Calu3 (cell line): ENCODE data around the gene SSRP1. TPM values are rescaled to one million over a fixed set of nuclear protein-coding genes. Genes with fewer than 3 reads are reported as not detected.

Experiments
- BruUV-seq: library from RNA; stranded (reverse); fragments of 400-500 nt; replicated peaks from 2 replicates; lab custom pipeline; 2021; lab: Mats Ljungman, UMichigan
- CTCF ChIA-PET: fragments of 300-600 bp; sonication (Branson Sonifier 250); formaldehyde crosslinking; loops from one replicate; lab custom pipeline; 2022; ENCODE audit warnings: antibody characterized with exemption; lab: Charles Lee
- DNase-seq: peaks from one replicate; pipeline ENCODE4 v3.0.0; 2022
- H3K27ac Mint-ChIP-seq: one replicate; pipeline ENCODE4 v1.8.0; 2022; ENCODE audit warnings: mixed read lengths; ENCODE audit not compliant: unreplicated experiment
- H3K27me3 Mint-ChIP-seq: one replicate; pipeline ENCODE4 v1.8.0; 2022; ENCODE audit warnings: mixed read lengths; ENCODE audit not compliant: unreplicated experiment
- H3K36me3 Mint-ChIP-seq: one replicate; pipeline ENCODE4 v1.8.0; 2022; ENCODE audit warnings: mild to moderate bottlenecking, moderate library complexity, mixed read lengths; ENCODE audit not compliant: insufficient read depth, unreplicated experiment
- H3K4me1 Mint-ChIP-seq: one replicate; pipeline ENCODE4 v1.8.0; 2022; ENCODE audit warnings: mild to moderate bottlenecking, low read depth, mixed read lengths; ENCODE audit not compliant: unreplicated experiment
- H3K4me3 Mint-ChIP-seq: one replicate; pipeline ENCODE4 v1.8.0; 2022; ENCODE audit warnings: mild to moderate bottlenecking, low read depth, moderate library complexity, mixed read lengths; ENCODE audit not compliant: unreplicated experiment
- H3K9me3 Mint-ChIP-seq: one replicate; pipeline ENCODE4 v1.8.0; 2022; ENCODE audit warnings: low read depth, mixed read lengths; ENCODE audit not compliant: unreplicated experiment
- CTCF ChIP-seq: fragments of 200-600 bp; IDR thresholded peaks from one replicate; pipeline ENCODE4 v1.8.0; 2022; ENCODE audit warnings: antibody characterized with exemption; ENCODE audit not compliant: unreplicated experiment
- intact Hi-C: fragments of 100-400 bp; cut with micrococcal nuclease; formaldehyde crosslinking; loops from one replicate; pipeline ENCODE4 v1.10.0; 2022; ENCODE audit not compliant: unreplicated experiment
- total RNA-seq: library from RNA; stranded (reverse); gene quantifications from 2 replicates; pipeline ENCODE4 v1.2.3, GENCODE V29; 2022

SSRP1 gene
- total RNA-seq, 1 experiment from 2014 or later = 145 TPM

GRCh38 chr11:57374966-57375365, 39.3 kb upstream of the SSRP1 start:
- CTCF ChIA-PET = no interaction called here
- H3K9me3 Mint-ChIP-seq = no peaks in the 10 kb centered on the region

DNA sequence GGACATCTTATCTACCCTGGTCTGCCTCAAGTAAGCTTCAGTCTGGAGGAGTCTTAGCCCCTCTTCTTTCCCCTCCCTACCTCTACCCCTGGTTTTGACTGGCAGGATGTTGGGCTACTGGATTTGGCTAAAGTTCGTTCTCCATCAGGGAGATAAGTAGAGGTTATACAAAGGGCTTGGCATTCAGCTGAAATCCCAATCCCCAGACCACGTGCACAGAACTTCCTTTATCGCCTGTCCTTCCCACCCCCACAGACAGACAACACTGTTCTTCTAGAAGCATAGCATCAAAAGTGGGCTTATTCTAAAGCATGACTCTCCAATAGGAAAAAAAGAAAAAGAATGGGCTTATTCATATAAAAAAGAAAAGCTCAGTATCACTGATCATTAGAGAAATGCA, 37.5 kb upstream of the SSRP1 start:
- H3K27me3 Mint-ChIP-seq = peaks cover 61% of the 10 kb centered on the region
- H3K27ac Mint-ChIP-seq = no peak overlapping the region
- H3K4me1 Mint-ChIP-seq = no peaks in the 10 kb centered on the region
- no peaks in the 10 kb centered on the region for H3K9me3 Mint-ChIP-seq
- CTCF ChIA-PET = no interaction called here
- no peaks in the 10 kb centered on the region for H3K36me3 Mint-ChIP-seq
- intact Hi-C loops = no loop called here
- BruUV-seq = no TSS peak
- H3K4me3 Mint-ChIP-seq = no peak overlapping the region
- no peak for DNase-seq
- TF ChIP-seq CTCF = no peak

More at GRCh38 chr11:57374966-57375365, 39.3 kb upstream of the SSRP1 start:
- no peaks in the 10 kb centered on the region for H3K36me3 Mint-ChIP-seq
- H3K4me1 Mint-ChIP-seq = no peaks in the 10 kb centered on the region
- no TSS peak for BruUV-seq
- H3K27ac Mint-ChIP-seq = no peak overlapping the region
- H3K4me3 Mint-ChIP-seq = no peak overlapping the region
- H3K27me3 Mint-ChIP-seq = peaks cover 66% of the 10 kb centered on the region
- no peak for TF ChIP-seq CTCF
- no peak for DNase-seq
- intact Hi-C loops = no loop called here

DNA sequence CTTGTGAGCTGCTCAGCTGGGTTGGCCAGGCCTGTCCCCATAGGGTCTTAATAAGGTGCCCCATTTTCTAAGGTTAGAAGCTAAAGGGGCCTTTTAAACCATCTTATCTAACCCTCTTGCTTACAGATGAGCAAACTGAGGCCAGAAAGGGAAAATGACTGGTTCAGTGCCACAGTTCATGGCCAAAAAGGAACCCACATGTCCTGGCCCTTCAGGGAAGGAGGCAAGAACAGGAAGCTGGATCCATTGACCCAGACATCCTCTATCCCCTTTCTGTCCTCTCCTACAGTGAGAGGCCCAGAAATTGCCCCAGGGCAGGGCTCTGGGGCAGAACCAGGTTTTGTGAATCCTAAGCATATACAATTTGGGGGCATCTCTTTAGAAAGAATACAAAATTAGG, 35.2 kb upstream of the SSRP1 start:
- Mint-ChIP-seq H3K4me3 (no peak overlapping the region), H3K27me3 (peaks cover 59% of the 10 kb centered on the region), H3K4me1 (no peaks in the 10 kb centered on the region), H3K27ac (no peak overlapping the region), H3K9me3 (no peaks in the 10 kb centered on the region), H3K36me3 (no peaks in the 10 kb centered on the region)
- no peak for TF ChIP-seq CTCF
- intact Hi-C loops = no loop called here
- no peak for DNase-seq
- no TSS peak for BruUV-seq
- CTCF ChIA-PET = no interaction called here

- Mint-ChIP-seq H3K36me3 (no peaks in the 10 kb centered on the region), H3K9me3 (no peaks in the 10 kb centered on the region), H3K27me3 (peaks cover 64% of the 10 kb centered on the region), H3K27ac (no peak overlapping the region), H3K4me3 (no peak overlapping the region), H3K4me1 (no peaks in the 10 kb centered on the region)
- intact Hi-C loops = no loop called here
- no peak for DNase-seq
- no peak for TF ChIP-seq CTCF
- CTCF ChIA-PET = no interaction called here
- BruUV-seq = no TSS peak
Observed at GRCh38 chr11:57370251-57370650, 34.6 kb upstream of the SSRP1 start.
